IgD-negative memory B cell (primary cell): ENCODE results near the gene KRT73. TPM values are rescaled to one million over a fixed set of nuclear protein-coding genes. Genes with fewer than 3 reads are reported as not detected.
A peak's percentile ranks its signal among the peaks of the same experiment; 100 is the strongest.

Source experiments
- H3K27ac Mint-ChIP-seq, 3 donors: one replicate each; pipeline ENCODE4 v1.8.0; 2020 to 2022; ENCODE audit warnings: mild to moderate bottlenecking in 3 of 3, mixed read lengths in 3 of 3, moderate library complexity in 1 of 3
- H3K27me3 Mint-ChIP-seq: one replicate; pipeline ENCODE4 v1.8.0; 2021; ENCODE audit warnings: mixed read lengths
- H3K36me3 Mint-ChIP-seq: one replicate; pipeline ENCODE4 v1.8.0; 2020; ENCODE audit warnings: mild to moderate bottlenecking, mixed read lengths
- H3K4me1 Mint-ChIP-seq, 3 donors: one replicate each; pipeline ENCODE4 v1.8.0; 2020 to 2022; ENCODE audit warnings: mixed read lengths in 3 of 3, mild to moderate bottlenecking in 1 of 3
- H3K4me3 Mint-ChIP-seq, 4 donors: one replicate each; pipeline ENCODE4 v1.8.0; 2020 to 2022; ENCODE audit warnings: mild to moderate bottlenecking in 4 of 4, mixed read lengths in 4 of 4, moderate library complexity in 3 of 4
- H3K9me3 Mint-ChIP-seq, 3 donors: one replicate each; pipeline ENCODE4 v1.8.0; 2020 to 2021; ENCODE audit warnings: mixed read lengths in 3 of 3, mild to moderate bottlenecking in 1 of 3
- polyA plus RNA-seq: library from polyadenylated mRNA; unstranded; fragments of 300-500 nt; fragmentation: Illumina TruSeq; gene quantifications from one replicate; pipeline ENCODE4 v1.2.3, GENCODE V29; 2021

Gene KRT73
- polyA plus RNA-seq, 1 donor from 2014 or later, result not detected

DNA sequence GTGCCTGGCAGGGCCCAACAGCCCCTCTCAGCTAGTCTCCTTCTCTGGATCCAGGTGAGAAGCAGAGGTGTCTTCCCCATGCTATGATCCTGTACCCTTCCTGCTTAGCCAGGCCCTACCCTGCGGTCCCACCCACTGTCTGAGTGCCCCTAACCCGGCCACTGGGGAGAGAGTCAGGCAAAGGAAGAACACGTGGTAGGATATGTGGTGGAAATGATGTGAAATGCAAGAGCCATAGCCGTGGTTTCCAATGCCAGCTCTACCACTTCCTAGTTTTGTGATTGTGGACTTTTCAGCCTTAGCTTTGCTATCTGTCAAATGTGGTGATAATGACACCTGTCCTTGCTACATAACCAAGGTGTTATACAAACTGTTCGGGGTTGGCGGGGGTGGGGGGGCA is 17.8 kb upstream of the KRT73 start:
- peaks cover 9% of the 10 kb centered on the region for H3K27me3 Mint-ChIP-seq
- no peaks in the 10 kb centered on the region for H3K9me3 Mint-ChIP-seq
- H3K4me3 Mint-ChIP-seq, result no peak overlapping the region
- H3K36me3 Mint-ChIP-seq, result no peaks in the 10 kb centered on the region
- H3K27ac Mint-ChIP-seq, result no peak overlapping the region
- peaks cover 0 to 5% (median 0%) of the 10 kb centered on the region in 3 donors for H3K4me1 Mint-ChIP-seq

DNA sequence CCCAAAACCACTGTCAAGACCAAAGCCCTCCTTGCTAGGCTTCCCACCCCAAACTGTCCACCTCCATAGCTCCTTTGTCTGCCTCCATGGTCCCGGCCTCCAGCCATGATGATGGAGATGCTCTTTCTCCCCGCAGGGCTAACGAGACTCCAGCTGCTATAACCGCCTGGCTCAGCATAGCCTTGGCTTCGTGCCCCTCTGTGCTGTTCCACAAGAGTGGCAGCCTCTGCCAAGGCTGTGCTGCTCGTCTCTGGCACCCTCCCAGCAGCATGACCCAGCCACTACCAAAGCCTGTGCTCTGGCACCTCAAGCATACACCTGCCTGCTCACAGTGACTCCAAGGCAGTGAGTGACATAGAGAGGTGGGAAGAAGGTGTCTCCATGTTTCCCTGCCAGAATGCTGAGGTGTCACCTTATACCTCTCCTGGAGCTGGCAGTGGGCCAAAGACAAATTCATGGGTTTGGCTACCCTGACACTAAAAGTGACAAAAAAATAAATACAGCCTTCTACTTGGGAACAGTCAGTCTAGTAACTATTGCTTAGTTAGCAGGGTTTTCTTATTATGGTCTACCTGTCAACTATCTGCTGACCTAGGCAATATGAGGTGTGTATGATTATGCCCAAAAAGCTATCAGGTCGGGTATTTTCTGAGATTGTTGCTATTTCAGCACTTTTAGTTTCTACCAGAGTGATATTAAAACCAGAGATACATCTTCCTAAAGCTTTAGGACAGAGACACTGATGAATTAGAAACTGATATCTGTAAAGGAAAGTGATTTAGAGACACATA is 16.1 kb upstream of the KRT73 start:
- peaks cover 9% of the 10 kb centered on the region for H3K27me3 Mint-ChIP-seq
- H3K9me3 Mint-ChIP-seq, result no peaks in the 10 kb centered on the region
- no peak overlapping the region for H3K4me3 Mint-ChIP-seq
- peak overlapping the region in 1 of 3 donors; percentile 73 for H3K27ac Mint-ChIP-seq
- no peaks in the 10 kb centered on the region for H3K36me3 Mint-ChIP-seq
- H3K4me1 Mint-ChIP-seq, result peaks cover 0 to 5% (median 0%) of the 10 kb centered on the region in 3 donors

DNA sequence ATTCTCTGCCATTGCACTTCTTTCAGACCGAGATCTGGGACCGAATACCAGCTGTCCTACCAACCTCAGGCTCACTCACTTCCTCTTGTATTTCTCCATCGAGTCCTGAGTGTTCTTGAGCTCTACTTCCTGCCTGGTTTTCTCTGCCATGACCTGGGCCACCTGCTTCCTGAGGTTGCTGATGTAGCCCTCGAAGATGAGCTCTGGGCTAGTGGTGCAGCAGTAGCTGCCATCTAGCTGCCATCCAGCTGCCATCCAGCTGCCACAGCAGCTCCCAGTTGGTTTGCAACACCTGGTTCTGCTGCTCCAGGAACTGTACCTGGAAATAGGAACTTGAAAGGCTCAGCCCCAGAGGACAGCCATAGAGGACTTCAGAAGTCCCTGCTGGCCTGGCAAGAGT is 15.0 kb upstream of the KRT73 start:
- Mint-ChIP-seq H3K4me3 (no peak overlapping the region), H3K36me3 (no peaks in the 10 kb centered on the region), H3K27me3 (peaks cover 11% of the 10 kb centered on the region), H3K9me3 (no peaks in the 10 kb centered on the region), H3K4me1 (peaks cover 0 to 5% (median 0%) of the 10 kb centered on the region in 3 donors), H3K27ac (no peak overlapping the region)

DNA sequence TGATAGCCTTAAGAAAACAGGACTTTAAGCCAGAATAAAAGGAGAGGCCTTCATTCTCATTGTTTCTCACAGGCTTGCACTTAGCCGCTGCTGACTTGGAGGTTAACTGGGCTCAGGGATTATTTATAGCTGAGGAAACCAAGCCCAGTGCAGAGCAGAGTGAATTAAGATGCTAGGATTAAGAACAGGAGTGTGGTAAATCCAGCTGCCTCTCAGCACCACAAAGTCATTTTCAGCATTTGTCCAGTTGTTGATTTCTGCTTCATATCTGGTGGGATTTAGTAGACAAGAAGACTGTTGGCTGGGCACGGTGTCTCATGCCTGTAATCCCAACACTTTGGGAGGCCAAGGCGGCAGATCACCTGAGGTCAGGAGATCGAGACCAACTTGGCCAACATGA is 14.3 kb upstream of the KRT73 start:
- Mint-ChIP-seq H3K9me3 (no peaks in the 10 kb centered on the region), H3K4me3 (no peak overlapping the region), H3K36me3 (no peaks in the 10 kb centered on the region), H3K4me1 (peaks cover 0 to 5% (median 0%) of the 10 kb centered on the region in 3 donors), H3K27ac (peak overlapping the region in 1 of 3 donors; percentile 31), H3K27me3 (peaks cover 11% of the 10 kb centered on the region)

DNA sequence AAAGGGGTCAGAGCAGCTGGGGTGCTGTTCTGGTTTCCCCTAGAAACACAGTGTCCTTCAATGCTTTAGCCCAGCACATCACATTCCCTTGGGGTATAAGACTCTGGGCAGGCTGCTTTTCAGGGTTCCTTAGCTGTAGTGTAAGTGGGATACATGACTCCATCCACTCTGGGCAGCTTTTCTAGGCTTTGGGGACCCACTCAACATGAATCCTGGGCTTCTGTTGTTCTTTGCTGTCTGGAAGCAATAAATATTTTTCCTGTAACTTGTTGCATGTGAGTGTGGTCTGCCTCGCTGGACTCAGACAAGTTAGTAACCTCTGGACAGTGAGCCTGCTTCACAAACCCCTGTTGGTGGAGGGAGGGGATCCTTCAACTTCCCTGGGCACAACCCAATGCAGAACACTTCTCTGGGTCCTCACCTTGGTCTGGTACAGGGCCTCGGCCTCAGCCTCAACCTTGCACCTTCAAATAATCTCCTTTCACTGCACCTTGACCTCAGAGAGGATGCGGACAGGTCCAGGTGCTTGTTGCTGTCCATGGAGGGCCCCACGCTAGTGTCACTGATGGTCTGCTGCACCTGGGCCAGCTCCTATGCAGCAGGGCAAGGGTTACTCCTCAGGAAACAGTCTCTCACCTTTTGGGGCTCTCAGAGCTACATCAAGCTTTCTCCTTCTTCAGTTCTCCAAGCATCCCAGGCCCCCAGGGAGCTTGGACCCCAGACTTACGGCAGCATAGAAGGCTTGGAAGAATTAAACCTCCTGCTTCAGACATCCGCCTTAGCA is 13.5 kb upstream of the KRT73 start:
- Mint-ChIP-seq H3K9me3 (no peaks in the 10 kb centered on the region), H3K4me3 (no peak overlapping the region), H3K36me3 (no peaks in the 10 kb centered on the region), H3K4me1 (peaks cover 0 to 5% (median 0%) of the 10 kb centered on the region in 3 donors), H3K27me3 (peaks cover 11% of the 10 kb centered on the region), H3K27ac (no peak overlapping the region)

DNA sequence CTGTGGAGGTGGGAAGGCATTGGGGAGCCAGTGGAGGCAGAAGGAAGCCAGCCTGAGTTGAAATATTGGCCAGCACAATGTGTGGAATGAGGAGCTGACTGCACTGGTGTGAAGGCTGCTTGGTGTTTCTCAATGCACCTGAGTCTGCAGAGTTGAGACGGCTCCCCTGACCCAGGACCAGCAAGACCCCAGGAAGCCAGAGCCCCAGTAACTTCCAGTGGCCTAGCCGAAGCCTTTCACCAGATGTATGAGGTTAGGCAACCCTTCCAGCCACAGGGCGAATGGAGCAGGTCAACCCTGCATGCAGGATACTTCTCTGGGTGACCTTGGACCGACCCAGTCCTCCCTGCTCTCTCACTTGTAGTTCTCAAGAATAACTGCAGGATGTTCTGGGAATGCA is 12.9 kb upstream of the KRT73 start:
- Mint-ChIP-seq H3K27me3 (peaks cover 11% of the 10 kb centered on the region), H3K27ac (no peak overlapping the region), H3K4me3 (no peak overlapping the region), H3K9me3 (no peaks in the 10 kb centered on the region), H3K36me3 (no peaks in the 10 kb centered on the region), H3K4me1 (peaks cover 0 to 5% (median 0%) of the 10 kb centered on the region in 3 donors)

DNA sequence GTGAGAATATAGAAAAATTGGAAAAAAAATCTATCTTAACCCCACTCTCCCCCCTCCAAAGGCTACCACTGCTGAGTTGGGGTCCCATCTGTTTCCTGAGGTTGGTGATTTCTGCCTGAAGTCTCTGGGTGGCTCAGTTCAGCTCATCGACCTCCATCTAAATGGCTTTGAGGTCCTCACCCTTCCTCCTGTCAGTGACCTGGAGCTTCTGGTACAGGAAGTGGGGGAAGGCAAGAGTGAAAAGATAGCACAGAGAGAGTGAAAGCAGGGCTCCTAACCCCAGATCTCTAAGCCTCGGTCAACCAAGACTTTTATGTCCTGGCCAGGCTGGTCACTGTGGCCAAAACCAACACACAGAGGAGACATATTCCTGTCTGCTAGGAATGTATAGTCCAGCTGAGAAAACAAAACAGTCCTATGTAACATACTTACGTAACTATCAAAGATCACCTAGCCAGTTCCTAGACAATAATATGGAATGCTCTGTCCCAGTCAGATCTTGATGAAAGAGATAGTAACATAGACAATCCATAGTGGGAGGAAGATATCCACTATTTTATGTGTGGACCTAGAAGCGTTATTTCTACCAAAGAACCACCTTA is 12.3 kb upstream of the KRT73 start:
- Mint-ChIP-seq H3K27me3 (peaks cover 12% of the 10 kb centered on the region), H3K27ac (no peak overlapping the region), H3K9me3 (no peaks in the 10 kb centered on the region), H3K36me3 (no peaks in the 10 kb centered on the region), H3K4me1 (peaks cover 0 to 5% (median 0%) of the 10 kb centered on the region in 3 donors), H3K4me3 (no peak overlapping the region)

DNA sequence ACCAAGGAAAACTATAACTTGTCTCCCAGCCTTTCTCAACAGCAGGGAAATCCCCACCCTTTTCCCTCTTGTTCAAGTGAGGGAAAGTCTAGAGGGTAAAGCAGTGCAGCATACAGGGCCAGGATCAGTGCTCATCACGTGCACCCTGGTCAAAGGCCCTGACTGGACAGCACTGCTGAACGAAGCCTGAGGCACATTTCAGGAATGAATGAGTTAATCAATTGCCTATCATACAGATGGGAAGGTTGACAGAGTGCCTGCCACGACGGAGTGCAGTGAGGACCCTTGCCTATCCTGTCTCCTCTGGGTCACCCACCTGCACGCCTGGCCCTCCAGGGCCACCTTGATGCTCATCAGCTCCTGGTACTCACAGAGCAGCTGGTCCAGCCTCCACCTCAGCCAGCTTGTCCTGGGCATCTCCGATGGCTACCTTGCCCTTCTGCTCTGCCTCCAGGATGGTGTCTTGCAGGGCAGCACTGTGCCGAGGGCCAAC is 11.7 kb upstream of the KRT73 start:
- peaks cover 9% of the 10 kb centered on the region for H3K27me3 Mint-ChIP-seq
- no peaks in the 10 kb centered on the region for H3K36me3 Mint-ChIP-seq
- no peak overlapping the region for H3K4me3 Mint-ChIP-seq
- H3K4me1 Mint-ChIP-seq, result peaks cover 0 to 5% (median 0%) of the 10 kb centered on the region in 3 donors
- H3K27ac Mint-ChIP-seq, result no peak overlapping the region
- no peaks in the 10 kb centered on the region for H3K9me3 Mint-ChIP-seq

DNA sequence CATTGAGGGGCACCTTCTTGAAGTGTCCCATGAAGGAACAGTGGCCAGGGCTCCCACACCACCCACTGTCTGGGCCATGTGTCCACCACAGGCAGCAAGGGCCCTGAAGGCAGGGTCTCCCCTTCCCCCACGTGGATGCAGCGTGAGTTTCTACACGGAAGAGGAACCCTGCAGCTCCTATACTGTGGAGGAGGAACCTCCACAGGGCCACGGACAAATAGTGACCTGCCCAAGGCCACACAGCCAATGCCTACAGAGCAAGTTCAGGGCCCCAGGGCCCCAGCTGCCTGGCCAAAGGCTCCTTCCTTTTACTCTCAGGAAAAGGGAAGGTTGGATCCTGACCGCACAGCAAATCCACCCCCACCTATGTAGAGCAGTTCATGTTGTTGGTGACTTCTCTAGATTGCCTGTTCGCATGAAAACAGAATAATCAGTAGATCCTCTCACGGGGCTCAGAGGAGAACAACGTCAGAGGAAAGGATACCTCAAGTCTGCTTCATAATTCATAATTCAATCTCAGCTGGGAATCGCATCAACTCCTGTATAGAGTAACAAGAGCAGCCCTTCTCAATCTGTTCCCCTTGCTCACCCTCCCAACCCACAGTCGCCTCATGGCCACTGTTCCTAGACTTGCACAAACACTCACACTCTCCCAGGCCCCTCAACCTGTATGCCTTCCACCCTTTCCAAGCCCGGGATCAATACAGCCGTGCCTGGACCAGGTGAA is 11.1 kb upstream of the KRT73 start:
- H3K9me3 Mint-ChIP-seq, result no peaks in the 10 kb centered on the region
- peaks cover 9% of the 10 kb centered on the region for H3K27me3 Mint-ChIP-seq
- H3K4me3 Mint-ChIP-seq, result peak overlapping the region in 1 of 4 donors; percentile 30
- H3K27ac Mint-ChIP-seq, result no peak overlapping the region
- peaks cover 0 to 5% (median 0%) of the 10 kb centered on the region in 3 donors for H3K4me1 Mint-ChIP-seq
- no peaks in the 10 kb centered on the region for H3K36me3 Mint-ChIP-seq

DNA sequence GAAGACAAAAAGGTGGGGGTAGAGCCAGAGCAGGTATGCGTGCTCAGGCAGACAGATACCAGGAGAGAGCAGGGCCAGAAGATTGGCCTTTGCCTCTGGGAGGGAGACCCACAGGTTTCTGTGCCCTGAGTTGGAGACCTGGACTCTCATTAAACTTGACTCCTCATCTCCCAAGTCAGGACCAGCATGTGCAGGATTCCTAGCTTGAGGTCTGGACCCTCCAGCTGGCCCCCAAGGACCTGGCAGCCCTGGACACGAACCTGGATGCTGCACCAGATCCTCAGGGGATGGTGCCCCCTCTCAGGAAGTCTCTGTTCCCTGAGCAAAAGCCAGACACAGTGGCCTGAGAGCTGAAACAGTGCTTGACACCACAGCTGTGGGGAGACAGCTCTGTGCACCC is 10.5 kb upstream of the KRT73 start:
- Mint-ChIP-seq H3K27ac (no peak overlapping the region), H3K36me3 (no peaks in the 10 kb centered on the region), H3K4me3 (no peak overlapping the region), H3K27me3 (peaks cover 9% of the 10 kb centered on the region), H3K9me3 (no peaks in the 10 kb centered on the region), H3K4me1 (peaks cover 0 to 3% (median 0%) of the 10 kb centered on the region in 3 donors)

DNA sequence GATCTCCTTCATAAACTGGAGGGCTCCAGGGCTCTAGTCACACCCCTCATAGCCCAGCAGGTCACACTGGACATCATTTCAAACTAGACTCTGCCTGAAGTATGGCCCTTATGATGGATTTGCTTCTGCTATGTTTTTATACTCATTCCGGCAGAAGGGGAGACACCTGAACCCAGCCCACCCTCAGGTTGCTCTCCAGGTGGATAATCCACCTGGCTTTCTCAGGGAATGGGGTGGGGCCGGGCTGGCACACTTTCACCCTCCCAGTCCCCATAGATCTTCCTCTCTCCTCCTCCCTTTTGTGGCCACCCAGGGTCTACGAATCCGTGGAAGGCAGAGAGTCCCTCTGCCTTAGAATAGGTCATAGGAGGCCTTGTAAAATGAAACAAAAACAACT is 9.8 kb upstream of the KRT73 start:
- peaks cover 0 to under 1% (median 0%) of the 10 kb centered on the region in 3 donors for H3K4me1 Mint-ChIP-seq
- H3K9me3 Mint-ChIP-seq, result peaks cover 0 to 2% (median 0%) of the 10 kb centered on the region in 3 donors
- no peak overlapping the region for H3K4me3 Mint-ChIP-seq
- H3K27ac Mint-ChIP-seq, result no peak overlapping the region
- H3K36me3 Mint-ChIP-seq, result no peaks in the 10 kb centered on the region
- peaks cover 9% of the 10 kb centered on the region for H3K27me3 Mint-ChIP-seq

DNA sequence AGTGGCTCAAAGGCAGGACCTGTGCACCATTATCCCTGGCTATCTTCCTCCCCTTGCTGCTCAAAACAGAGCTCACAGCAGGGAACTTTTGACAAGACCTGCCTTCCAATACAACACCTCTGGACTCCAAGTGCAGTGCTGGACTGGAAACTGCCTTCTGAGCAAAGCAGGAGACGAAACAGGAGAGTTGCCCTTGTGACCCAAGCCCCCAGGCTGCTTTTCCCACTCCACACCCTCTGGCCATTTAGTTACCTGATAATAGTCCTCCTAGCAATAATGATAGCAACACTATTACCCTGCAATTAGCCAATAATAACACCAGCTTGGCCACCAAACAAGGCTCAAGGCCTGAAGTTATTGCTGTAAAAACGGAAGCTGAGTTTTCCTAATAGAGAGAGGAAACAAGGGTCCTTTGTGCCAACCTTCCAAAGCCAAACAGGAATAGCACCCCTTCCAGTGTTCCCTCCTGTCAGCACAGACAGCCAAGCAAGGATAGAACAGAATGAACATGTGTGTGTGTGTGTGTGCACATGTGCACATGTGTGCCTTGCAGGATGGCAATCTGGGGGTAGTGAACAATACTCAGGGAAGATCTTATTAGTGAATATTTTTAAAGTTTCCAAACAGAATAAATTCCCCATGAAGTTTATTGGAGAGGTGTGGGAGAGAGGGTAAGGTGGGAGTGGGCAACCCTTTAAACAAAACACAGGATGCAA is 9.2 kb upstream of the KRT73 start:
- H3K4me1 Mint-ChIP-seq, result no peaks in the 10 kb centered on the region
- H3K4me3 Mint-ChIP-seq, result no peak overlapping the region
- no peak overlapping the region for H3K27ac Mint-ChIP-seq
- H3K36me3 Mint-ChIP-seq, result no peaks in the 10 kb centered on the region
- H3K9me3 Mint-ChIP-seq, result peaks cover 0 to 6% (median 0%) of the 10 kb centered on the region in 3 donors
- peaks cover 9% of the 10 kb centered on the region for H3K27me3 Mint-ChIP-seq

DNA sequence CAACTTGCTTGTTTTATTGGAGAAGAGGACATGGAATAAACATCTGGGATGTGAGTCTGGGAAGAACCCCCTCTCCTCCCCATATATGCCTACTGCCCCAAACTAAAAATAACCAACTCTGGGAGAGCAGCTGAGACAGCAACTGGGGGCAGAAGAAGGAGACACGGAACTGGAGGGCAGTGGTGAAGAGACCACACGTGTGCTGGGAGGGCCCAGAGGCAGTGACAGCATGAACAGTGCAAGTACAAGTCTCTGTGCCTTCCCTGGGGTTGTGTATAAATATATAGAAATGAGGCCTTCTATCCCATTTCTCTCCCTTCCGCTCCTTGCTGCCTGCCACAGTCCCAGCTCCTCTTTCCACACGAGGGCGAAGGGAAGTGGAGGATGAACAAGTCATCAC is 4.0 kb upstream of the KRT73 start:
- Mint-ChIP-seq H3K4me3 (no peak overlapping the region), H3K36me3 (peaks cover 3% of the 10 kb centered on the region), H3K27me3 (peaks cover 8% of the 10 kb centered on the region), H3K27ac (no peak overlapping the region), H3K9me3 (peaks cover 0 to 6% (median 2%) of the 10 kb centered on the region in 3 donors), H3K4me1 (no peaks in the 10 kb centered on the region)

DNA sequence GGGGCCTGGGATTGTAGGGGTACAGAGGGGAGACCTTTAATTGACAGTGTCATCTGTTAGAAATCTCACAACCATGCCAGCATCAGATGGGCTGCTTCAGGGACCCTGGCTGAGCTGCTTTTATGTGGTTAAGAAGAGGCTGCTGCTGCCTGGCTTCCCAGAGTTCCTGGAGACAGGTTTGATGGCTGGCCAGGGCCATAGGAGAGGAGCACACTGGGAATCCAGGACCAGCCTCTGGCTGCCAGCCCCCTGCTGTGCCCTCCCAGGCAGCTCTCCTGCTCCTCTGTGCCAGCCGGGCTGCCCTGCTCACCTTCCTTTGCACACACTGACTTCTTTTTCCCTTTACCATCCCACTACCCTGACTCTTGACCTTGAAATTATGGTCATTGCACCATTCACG is 507 bp upstream of the KRT73 start:
- no peaks in the 10 kb centered on the region for H3K4me1 Mint-ChIP-seq
- no peak overlapping the region for H3K27ac Mint-ChIP-seq

More for the DNA sequence above, 507 bp upstream of the KRT73 start:
- Mint-ChIP-seq H3K36me3 (peaks cover 3% of the 10 kb centered on the region), H3K4me3 (no peak overlapping the region), H3K9me3 (peaks cover 0 to 6% (median 2%) of the 10 kb centered on the region in 3 donors), H3K27me3 (peaks cover 19% of the 10 kb centered on the region)
